Measurements from ENCODE around the gene BCORL1. TPM values are rescaled to one million over a fixed set of nuclear protein-coding genes. Genes with fewer than 3 reads are reported as not detected.

The BCORL1 gene
- polyA plus RNA-seq, 1 donor from 2014 or later = 1.0 TPM

- no peaks in the 10 kb centered on the region for H4K20me1 ChIP-seq (ENCODE audit: insufficient read depth)
- H3K9me2 ChIP-seq (ENCODE audit: insufficient read depth, low read length) = no peaks in the 10 kb centered on the region
- no peaks in the 10 kb centered on the region for H3K27me3 ChIP-seq (ENCODE audit: insufficient read depth, low read depth, low read length)
- no peak overlapping the region for H2AFZ ChIP-seq (ENCODE audit: low read depth, low read length)
- H3K36me3 ChIP-seq (ENCODE audit: insufficient read depth, low read length) = no peaks in the 10 kb centered on the region
- no peaks in the 10 kb centered on the region for H3K9me3 ChIP-seq (ENCODE audit: low read length)
- H3K4me2 ChIP-seq (ENCODE audit: low read length) = no peak overlapping the region
- H3K79me2 ChIP-seq (replicated peaks; ENCODE audit: insufficient read depth, low read length) = no peaks in the 10 kb centered on the region
- H3K27ac ChIP-seq (ENCODE audit: low read length) = no peak overlapping the region
- TF ChIP-seq EP300 (conservative IDR thresholded peaks at IDR 0.05; ENCODE audit: poor library complexity, severe bottlenecking) = no peak
- TF ChIP-seq TAF1 (IDR thresholded peaks at IDR 0.05; ENCODE audit: low read depth) = no peak
- no peak for TF ChIP-seq RAD21 (conservative IDR thresholded peaks at IDR 0.05)
- TF ChIP-seq EZH2 (IDR thresholded peaks at IDR 0.05; ENCODE audit: borderline replicate concordance, insufficient read depth, low read length, poor library complexity, severe bottlenecking) = no peak
- no peak overlapping the region for H3K4me3 ChIP-seq (ENCODE audit: low read length)
- H3F3A ChIP-seq (ENCODE audit: insufficient read depth, low read length, poor library complexity, severe bottlenecking) = no peaks in the 10 kb centered on the region
- no peak overlapping the region for H3K9ac ChIP-seq (ENCODE audit: low read length)
Measured at GRCh38 chrX:130030826-130031225, 48.4 kb downstream of the BCORL1 start.

- Histone ChIP-seq H3K27me3 (ENCODE audit: insufficient read depth, low read depth, low read length) (no peaks in the 10 kb centered on the region), H3K9me2 (ENCODE audit: insufficient read depth, low read length) (no peaks in the 10 kb centered on the region)
- no peak for TF ChIP-seq POLR2AphosphoS5 (IDR thresholded peaks at IDR 0.05)
- no peak for TF ChIP-seq CTCF (IDR thresholded peaks at IDR 0.05; ENCODE audit: poor library complexity, severe bottlenecking)
- no peak for TF ChIP-seq REST (IDR thresholded peaks at IDR 0.05; ENCODE audit: borderline replicate concordance)
- no peak for TF ChIP-seq EZH2 (IDR thresholded peaks at IDR 0.05; ENCODE audit: borderline replicate concordance, insufficient read depth, low read length, poor library complexity, severe bottlenecking)
- TF ChIP-seq SMC3 (conservative IDR thresholded peaks at IDR 0.05; ENCODE audit: poor library complexity) = no peak
- no peak for TF ChIP-seq TAF1 (IDR thresholded peaks at IDR 0.05; ENCODE audit: low read depth)
- no peak for TF ChIP-seq MXI1 (conservative IDR thresholded peaks at IDR 0.05; ENCODE audit: poor library complexity, severe bottlenecking)
- TF ChIP-seq EP300 (conservative IDR thresholded peaks at IDR 0.05; ENCODE audit: poor library complexity, severe bottlenecking) = no peak
- TF ChIP-seq RAD21 (conservative IDR thresholded peaks at IDR 0.05) = no peak
Measured at GRCh38 chrX:130032552-130032951, 50.1 kb downstream of the BCORL1 start.

More at GRCh38 chrX:130032552-130032951, 50.1 kb downstream of the BCORL1 start:
- no peak overlapping the region for H3K27ac ChIP-seq (ENCODE audit: low read length)
- no peaks in the 10 kb centered on the region for H4K20me1 ChIP-seq (ENCODE audit: insufficient read depth)
- no peaks in the 10 kb centered on the region for H3K36me3 ChIP-seq (ENCODE audit: insufficient read depth, low read length)
- H3F3A ChIP-seq (ENCODE audit: insufficient read depth, low read length, poor library complexity, severe bottlenecking) = no peaks in the 10 kb centered on the region
- no peak overlapping the region for H3K4me2 ChIP-seq (ENCODE audit: low read length)
- no peaks in the 10 kb centered on the region for H3K9me3 ChIP-seq (ENCODE audit: low read length)
- H3K9ac ChIP-seq (ENCODE audit: low read length) = no peak overlapping the region
- no peaks in the 10 kb centered on the region for H3K79me2 ChIP-seq (replicated peaks; ENCODE audit: insufficient read depth, low read length)
- H2AFZ ChIP-seq (ENCODE audit: low read depth, low read length) = no peak overlapping the region
- no peak overlapping the region for H3K4me3 ChIP-seq (ENCODE audit: low read length)

All from neural cell (in vitro differentiated cells).